PFSK-1 (cell line): ENCODE data around the gene IFRD2.

ENCODE experiments used
- FOXP2 ChIP-seq: optimal IDR thresholded peaks from 2 replicates; pipeline ENCODE3; 2011; ENCODE audit warnings: borderline replicate concordance, control low read depth, inconsistent platforms; ENCODE audit not compliant: insufficient read depth; ENCODE audit errors: extremely low read length, extremely low read depth
- POLR2AphosphoS5 ChIP-seq: IDR thresholded peaks from 2 replicates; pipeline ENCODE4 v1.6.1; 2012; ENCODE audit warnings: low read depth, mild to moderate bottlenecking, control low read depth, low read length, moderate library complexity
- REST ChIP-seq, 2 experiments: IDR thresholded peaks; 2 replicates each; pipeline versions ENCODE4 v1.6.1 to v1.8.0; 2011 to 2012; ENCODE audit warnings: low read depth in 2 of 2, low read length in 2 of 2, control low read depth in 1 of 2, inconsistent platforms in 1 of 2, mild to moderate bottlenecking in 1 of 2, moderate library complexity in 1 of 2; ENCODE audit not compliant: insufficient read depth in 1 of 2
- SIN3A ChIP-seq: IDR thresholded peaks from 2 replicates; pipeline ENCODE4 v1.6.1; 2012; ENCODE audit warnings: mild to moderate bottlenecking, low read length, moderate library complexity, borderline replicate concordance; ENCODE audit not compliant: insufficient read depth
- TAF1 ChIP-seq: IDR thresholded peaks from 2 replicates; pipeline ENCODE4 v1.6.1; 2012; ENCODE audit warnings: low read length, control low read depth, borderline replicate concordance; ENCODE audit not compliant: insufficient read depth

IFRD2 gene

DNA sequence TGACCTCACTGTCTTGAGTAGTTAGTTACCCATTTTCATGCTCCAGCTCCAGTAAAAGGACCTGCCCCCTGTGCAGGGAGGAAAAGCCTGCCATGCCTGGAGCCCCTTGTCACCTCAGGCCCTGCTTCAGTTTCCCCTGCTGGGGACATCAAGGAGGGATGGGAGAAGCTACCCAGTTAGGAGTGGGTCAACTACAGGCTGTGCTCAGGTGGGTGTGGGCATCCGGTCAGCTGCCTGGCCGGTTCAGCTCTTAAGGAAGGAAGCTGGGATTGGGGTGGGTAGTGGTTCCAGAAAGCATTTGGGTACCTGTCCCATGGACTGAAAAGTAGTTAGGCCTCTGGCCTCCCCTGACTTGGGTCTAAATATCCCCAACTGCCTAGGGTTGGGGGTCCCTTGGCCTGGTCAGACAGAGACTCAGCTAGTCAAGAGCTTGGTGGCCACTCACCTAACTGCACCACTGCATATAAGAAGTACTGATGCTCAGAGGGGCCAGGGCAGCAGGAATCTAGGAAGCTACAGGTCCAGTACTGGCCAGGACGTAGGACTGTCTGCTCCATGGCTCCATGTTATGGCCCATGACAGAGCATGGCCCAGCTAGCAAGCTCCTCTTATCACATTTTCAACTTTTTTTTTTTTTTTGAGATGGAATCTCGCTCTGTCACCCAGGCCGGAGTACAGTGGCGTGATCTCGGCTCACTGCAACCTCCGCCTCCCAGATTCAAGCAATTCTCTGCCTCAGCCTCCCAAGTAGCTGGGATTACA lies 12.8 kb downstream of the IFRD2 start:
- TF ChIP-seq TAF1, result no peak
- TF ChIP-seq FOXP2, result no peak
- TF ChIP-seq REST (IDR thresholded peaks at IDR 0.05; ENCODE audit: insufficient read depth in 1 of 2, low read depth in 2 of 2, low read length in 2 of 2), result no peak
- no peak for TF ChIP-seq SIN3A
- TF ChIP-seq POLR2AphosphoS5, result no peak

DNA sequence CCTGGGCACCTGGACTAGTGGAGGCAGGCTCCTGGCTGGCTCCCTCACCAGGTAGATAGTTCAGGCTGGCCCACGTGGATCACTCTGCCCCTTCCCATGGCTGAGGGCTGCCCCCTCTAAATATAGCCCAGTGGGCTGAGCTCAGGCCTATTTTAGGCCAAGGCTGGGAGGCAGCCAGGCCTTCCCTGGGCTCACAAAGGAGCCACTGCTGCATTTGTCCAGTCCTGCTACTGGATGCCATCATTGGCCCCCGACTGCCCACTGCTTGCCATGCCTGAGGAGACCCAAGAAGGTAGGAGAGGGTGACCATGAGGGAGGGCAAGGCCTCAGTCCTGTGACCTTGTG lies 13.4 kb downstream of the IFRD2 start, which contains the start of gene LSMEM2:
LSMEM2 (plus strand) TSS at position 208 of the 345 bp plus-strand sequence; CDS start at position 235, 27 bp downstream.
- TF ChIP-seq POLR2AphosphoS5 (no peak), FOXP2 (no peak), REST (IDR thresholded peaks at IDR 0.05; ENCODE audit: insufficient read depth in 1 of 2, low read depth in 2 of 2, low read length in 2 of 2) (no peak), TAF1 (no peak), SIN3A (no peak)

DNA sequence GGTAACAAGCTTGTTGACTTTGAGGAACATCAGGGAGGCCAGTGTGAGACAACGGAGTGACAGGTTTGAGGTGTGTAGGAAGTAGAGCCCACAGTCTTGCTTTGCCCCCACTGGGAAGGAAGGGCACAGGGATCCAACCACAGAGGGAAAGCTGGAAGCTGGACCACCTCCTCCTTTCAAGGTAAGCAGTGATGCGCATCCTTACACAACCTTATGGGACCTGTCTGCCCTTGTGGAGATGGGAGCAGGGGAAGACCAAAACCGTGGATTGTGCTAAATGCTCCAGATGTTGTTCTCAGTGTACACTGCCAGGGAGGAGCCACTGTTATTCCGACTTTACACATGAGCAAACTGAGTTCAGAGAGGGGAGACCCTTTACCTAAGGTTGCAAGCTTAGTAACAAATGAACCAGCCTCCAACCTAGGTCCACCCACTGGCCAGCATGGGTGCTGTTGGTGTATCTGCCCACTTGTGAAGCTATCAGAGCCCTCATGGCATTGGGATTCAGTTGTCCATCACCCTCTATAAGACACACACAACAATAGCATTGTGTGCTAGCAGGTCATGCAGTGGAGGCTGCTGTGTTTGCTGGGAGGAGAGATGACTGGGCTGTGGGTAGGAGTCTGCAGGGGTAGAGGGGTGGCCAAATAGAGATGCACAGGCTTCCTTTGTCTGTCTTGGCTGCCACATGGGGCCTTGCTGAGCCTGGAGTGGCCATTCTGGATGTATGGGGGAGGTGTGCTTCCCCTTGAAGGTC lies 13.9 kb downstream of the IFRD2 start:
- TF ChIP-seq SIN3A, result no peak
- no peak for TF ChIP-seq FOXP2
- no peak for TF ChIP-seq TAF1
- no peak for TF ChIP-seq REST (IDR thresholded peaks at IDR 0.05; ENCODE audit: insufficient read depth in 1 of 2, low read depth in 2 of 2, low read length in 2 of 2)

DNA sequence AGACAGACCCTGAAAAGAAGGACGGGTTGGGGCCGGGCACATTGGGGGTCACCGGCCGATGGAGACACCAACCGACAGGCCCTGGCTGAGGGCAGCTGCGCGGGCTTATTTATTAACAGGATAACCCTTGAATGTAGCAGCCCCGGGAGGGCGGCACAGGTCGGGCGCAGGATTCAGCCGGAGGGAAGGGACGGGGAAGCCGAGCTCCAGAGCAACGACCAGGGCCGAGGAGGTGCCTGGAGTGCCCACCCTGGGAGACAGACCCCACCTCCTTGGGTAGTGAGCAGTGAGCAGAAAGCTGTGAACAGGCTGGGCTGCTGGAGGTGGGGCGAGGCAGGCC lies 15.5 kb downstream of the IFRD2 start:
- no peak for TF ChIP-seq FOXP2
- no peak for TF ChIP-seq REST (IDR thresholded peaks at IDR 0.05; ENCODE audit: insufficient read depth in 1 of 2, low read depth in 2 of 2, low read length in 2 of 2)
- TF ChIP-seq TAF1, result no peak
- no peak for TF ChIP-seq POLR2AphosphoS5
- TF ChIP-seq SIN3A, result no peak
